ENCODE results near the gene GPR149. TPM values are rescaled to one million over a fixed set of nuclear protein-coding genes. Genes with fewer than 3 reads are reported as not detected.

GPR149 gene
- total RNA-seq, 1 experiment from 2014 or later, result not detected

- no peak overlapping the region for H3K56ac ChIP-seq (ENCODE audit: insufficient read length, low read depth, low read length)
- no peak for TF ChIP-seq CTCF (conservative IDR thresholded peaks at IDR 0.05)
- H3K36me3 Mint-ChIP-seq (ENCODE audit: insufficient read depth in 1 of 3, low read depth in 3 of 3), result peaks cover 0 to 4% (median 4%) of the 10 kb centered on the region in 3 experiments; a peak in 3 of 7 replicates
- no peaks in the 10 kb centered on the region for H3K27me3 ChIP-seq (ENCODE audit: insufficient read depth, low read length)
- H2BK12ac ChIP-seq (ENCODE audit: insufficient read length, low read depth, low read length), result no peak overlapping the region
- H3K27me3 Mint-ChIP-seq (ENCODE audit: low read depth), result no peaks in the 10 kb centered on the region
- H3K27ac ChIP-seq (ENCODE audit: insufficient read length, low read depth, low read length), result no peak overlapping the region
- H4K20me1 ChIP-seq (ENCODE audit: control insufficient read depth, insufficient read depth, insufficient read length), result no peaks in the 10 kb centered on the region
- no peaks in the 10 kb centered on the region for H3K79me1 ChIP-seq (ENCODE audit: insufficient read depth, low read depth, low read length, poor library complexity, severe bottlenecking)
- H3K23ac ChIP-seq (ENCODE audit: insufficient read length, low read depth, low read length), result no peak overlapping the region
- peaks cover 5% of the 10 kb centered on the region in 2 experiments for H3K4me1 Mint-ChIP-seq
- H3K9me3 Mint-ChIP-seq, result peaks cover 6 to 9% of the 10 kb centered on the region in 2 experiments
- H2BK20ac ChIP-seq (ENCODE audit: low read depth, low read length, poor library complexity, severe bottlenecking), result no peak overlapping the region
- no peak overlapping the region for H2BK120ac ChIP-seq (ENCODE audit: low read depth, low read length, poor library complexity, severe bottlenecking)
- no peak overlapping the region for H3T11ph ChIP-seq (ENCODE audit: low read length)
- no peak overlapping the region for H3K9ac ChIP-seq (ENCODE audit: extremely low read depth, insufficient read length, low read length)
- no peaks in the 10 kb centered on the region for H3K23me2 ChIP-seq (ENCODE audit: insufficient read length, low read depth, low read length, poor library complexity, severe bottlenecking)
- H2AK5ac ChIP-seq (ENCODE audit: insufficient read length, low read length), result no peak overlapping the region
- H3K9me3 ChIP-seq (ENCODE audit: control insufficient read depth, low read depth, low read length), result no peaks in the 10 kb centered on the region
- H3K14ac ChIP-seq (ENCODE audit: insufficient read depth, low read length), result no peak overlapping the region
- H3K27ac Mint-ChIP-seq, result no peak overlapping the region
- no peak overlapping the region for H2BK15ac ChIP-seq (ENCODE audit: low read depth, low read length)
- no peak overlapping the region for H2AFZ ChIP-seq (ENCODE audit: low read length)
- H3K79me2 ChIP-seq (ENCODE audit: insufficient read depth, low read length), result no peaks in the 10 kb centered on the region
- H3K4me1 ChIP-seq (ENCODE audit: insufficient read depth, low read length), result no peaks in the 10 kb centered on the region
- no peak overlapping the region for H4K91ac ChIP-seq (ENCODE audit: insufficient read length, low read depth, low read length)
- H3K4ac ChIP-seq (ENCODE audit: low read depth, low read length), result no peak overlapping the region
- no peak overlapping the region for H4K8ac ChIP-seq (replicated peaks; ENCODE audit: insufficient read length, low read depth, low read length)
- no peak overlapping the region for H4K5ac ChIP-seq (ENCODE audit: insufficient read length, low read depth, low read length)
- DNase-seq, result no peak
- H3K4me3 Mint-ChIP-seq, result no peak overlapping the region
- no peak overlapping the region for H3K18ac ChIP-seq (ENCODE audit: insufficient read length, low read depth, low read length)
- H3K4me2 ChIP-seq (ENCODE audit: insufficient read depth, insufficient read length, low read length), result no peak overlapping the region
- H2BK5ac ChIP-seq (ENCODE audit: insufficient read length, low read length), result no peak overlapping the region
These were observed 43.8 kb upstream of the GPR149 start for GRCh38 chr3:154473769-154474168.
